ENCODE data around the gene EBLN1.
"Not testable (repeated sequence)": the region's sequence is repeated elsewhere in the genome, so short reads cannot be mapped to it uniquely, and the experiment has no call there.

The EBLN1 gene

DNA sequence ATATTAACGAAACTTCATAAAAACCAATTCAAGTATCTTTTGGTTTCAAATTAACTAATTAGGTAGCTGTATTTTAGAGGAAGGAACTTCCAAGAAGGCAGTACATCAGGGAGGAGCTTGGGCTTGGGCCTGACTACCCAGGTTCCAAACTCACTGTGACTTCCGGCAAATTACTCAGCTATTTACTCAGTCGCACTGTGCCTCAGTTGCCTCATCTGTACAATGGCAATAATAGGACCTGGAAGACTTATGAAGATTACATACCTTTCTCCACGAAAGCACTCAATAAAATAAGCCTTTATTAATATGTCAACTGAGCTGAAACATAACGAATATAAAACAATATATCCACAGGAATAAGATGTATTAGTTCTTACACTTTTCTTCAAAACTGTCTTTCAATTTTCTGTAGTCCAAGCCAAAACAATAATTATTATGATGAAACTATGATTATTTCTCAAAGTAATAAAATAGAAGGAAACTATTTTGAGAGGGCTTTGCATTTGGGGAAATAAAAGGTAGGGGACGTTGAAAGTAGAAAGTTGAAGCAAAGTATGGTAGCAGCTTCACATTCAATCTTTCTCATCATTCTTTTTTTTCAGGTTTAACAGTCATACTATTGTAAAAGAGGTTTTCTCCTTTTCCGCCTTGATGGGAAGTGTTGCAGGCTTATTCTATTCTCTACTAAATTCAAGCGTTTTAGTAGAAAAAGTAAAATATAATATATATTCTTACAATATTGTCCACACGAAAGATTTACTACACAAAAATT lies 10.5 kb upstream of the EBLN1 start:
- DNase-seq (ENCODE audit: low spot score) = no peak

DNA sequence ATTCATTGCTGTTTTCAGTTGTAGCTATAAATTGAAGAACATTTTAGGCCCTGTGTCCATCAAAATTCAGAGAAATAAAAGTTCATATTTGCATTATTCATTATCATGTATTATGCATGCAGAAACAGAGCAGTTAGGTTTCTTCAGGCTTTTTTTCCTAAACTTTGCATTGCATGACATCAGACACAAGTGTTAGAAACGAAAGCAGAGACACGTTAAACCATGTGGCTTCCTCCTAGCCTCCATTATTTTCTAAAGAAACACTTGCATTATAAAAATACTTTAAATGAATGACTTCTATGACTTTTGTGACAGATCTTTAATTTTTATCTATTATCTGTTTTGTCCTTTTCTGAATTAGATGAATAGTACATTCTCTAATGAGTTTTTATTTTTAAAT lies 8.8 kb upstream of the EBLN1 start:
- no peak for DNase-seq (ENCODE audit: low spot score)

DNA sequence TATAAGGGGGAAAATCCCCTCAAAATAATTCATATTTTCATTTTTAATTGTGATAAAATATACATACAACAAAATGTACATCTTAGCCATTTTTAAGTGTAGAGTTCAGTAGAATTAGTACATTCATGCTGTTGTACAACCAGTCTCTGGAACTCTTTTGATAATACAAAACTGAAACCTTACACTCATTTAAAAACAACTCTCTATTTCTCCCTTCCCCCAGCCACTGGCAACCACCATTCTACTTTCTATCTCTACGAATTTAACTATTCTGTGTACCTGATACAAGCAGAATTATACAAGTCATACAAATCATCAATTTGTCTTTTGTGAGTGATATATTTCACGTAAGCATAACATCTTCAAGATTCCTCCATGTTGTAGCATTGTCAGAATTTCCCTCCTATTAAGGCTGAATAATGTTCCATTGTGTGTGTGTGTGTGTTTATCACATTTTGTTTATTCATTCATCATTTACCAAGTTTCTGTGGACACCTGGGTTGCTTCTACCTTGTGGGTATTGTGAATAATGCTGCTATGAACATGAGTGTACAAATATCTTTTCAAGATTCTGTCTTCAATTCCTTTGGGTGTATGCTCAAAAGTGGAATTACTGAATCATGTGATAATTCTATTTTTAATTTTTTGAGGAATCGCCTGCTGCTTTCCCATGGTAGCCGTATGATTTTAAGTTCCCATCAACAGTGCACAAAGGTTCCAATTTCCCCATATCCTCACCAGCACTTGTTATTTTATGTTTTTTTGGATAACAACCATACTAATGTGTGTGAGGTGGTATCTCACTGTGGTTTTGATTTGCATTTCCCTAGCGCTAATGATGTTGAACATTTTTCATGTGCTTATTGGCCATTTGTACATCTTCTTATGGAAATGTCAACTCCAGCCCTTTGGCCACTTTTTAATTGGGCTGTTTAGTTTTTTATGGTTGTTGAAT lies 4.7 kb upstream of the EBLN1 start:
- DNase-seq (ENCODE audit: low spot score) = no peak

DNA sequence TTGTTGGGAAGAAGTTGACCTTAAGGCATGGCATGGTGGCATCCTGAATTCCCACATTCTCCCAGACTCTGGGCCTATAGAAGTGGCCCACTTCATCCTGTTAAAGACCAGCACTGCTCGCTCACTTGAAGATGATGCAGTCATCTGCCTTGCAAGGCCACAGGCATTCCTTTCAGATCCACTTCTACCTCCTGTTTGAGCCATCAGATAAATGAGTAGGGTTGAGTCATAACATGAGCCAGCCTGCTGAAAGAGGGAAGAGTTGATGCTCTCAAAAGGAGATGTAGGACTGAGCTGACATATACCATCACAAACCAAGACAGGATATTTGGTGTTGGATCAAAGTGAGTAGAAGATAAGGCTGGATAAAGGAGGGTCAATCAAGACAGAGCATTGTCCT lies 1.5 kb upstream of the EBLN1 start:
- DNase-seq (ENCODE audit: low spot score) = no peak

DNA sequence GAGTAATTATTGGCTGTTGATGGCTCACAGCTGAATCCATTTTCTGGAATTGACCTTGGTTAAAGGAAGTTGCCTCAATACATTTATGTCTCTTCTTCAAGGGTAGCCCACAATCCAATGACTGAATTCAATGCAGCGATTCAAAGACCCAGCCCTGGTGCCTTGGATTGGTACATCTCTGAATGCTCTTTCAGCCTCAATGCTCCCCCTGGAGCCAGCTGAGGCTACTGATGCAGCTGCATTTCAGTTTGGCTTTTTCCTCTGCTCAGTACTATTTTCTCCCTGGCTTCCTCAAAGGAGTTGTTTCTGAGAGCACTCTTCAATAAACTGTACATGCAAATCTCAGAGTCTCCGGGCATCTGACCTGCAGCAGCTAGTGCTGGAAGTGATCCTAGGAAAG lies 633 bp upstream of the EBLN1 start:
- DNase-seq (ENCODE audit: low spot score) = no peak

DNA sequence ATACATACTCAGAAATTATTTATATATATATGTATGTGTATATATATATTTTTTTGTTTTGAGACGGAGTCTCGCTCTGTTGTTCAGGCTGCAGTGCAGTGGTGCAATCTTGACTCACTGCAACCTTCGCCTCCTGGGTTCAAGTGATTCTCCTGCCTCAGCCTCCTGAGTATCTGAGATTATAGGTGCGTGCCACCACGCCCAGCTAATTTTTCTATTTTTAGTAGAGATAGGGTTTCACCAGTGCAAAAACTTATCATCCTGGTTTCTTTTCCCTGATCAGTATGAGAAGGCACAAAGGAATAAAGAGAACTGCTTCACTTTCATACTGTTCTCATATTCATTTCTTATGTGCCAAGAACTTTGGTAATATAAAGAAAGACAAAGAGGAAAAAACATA lies 731 bp downstream of the EBLN1 start:
- DNase-seq (ENCODE audit: low spot score) = not testable (repeated sequence)

DNA sequence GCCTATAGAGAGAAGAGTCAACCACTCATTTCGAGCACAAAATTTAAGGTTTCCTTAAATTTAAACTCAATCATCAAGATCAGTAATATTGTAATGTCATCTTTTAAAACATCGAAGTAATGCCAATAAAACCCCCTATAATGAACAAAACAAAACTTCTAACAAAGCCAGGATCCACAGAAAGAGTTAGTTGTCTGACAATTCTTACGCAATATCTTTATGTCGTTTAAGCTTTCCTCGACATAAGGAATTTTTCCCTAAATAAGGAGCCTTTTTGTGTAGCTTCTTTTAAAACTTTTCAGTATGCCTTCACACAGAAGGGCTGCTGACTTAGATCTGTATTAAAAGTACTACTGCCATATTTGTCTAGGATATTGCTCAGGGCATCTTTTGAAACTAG lies 7.5 kb downstream of the EBLN1 start:
- no peak for DNase-seq (ENCODE audit: low spot score)

DNA sequence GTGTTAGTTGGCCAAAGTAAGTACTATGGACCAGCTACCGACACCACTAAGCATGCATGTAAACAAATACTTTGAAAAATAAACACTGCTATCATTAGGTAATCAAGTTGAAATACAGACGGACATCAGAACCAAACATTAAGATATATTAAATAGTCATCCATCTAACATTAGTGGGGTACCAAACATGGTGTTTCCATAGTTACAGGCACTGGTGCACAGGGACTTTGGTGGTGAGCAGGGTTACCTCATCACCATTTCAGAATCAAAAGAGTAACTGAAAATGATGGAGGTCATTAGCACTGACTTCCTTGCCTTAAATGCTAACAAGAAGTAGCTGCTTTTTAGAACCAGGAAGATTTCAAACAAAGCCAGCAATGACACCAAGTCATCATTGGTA lies 23.9 kb downstream of the EBLN1 start:
- DNase-seq (ENCODE audit: low spot score) = no peak

DNA sequence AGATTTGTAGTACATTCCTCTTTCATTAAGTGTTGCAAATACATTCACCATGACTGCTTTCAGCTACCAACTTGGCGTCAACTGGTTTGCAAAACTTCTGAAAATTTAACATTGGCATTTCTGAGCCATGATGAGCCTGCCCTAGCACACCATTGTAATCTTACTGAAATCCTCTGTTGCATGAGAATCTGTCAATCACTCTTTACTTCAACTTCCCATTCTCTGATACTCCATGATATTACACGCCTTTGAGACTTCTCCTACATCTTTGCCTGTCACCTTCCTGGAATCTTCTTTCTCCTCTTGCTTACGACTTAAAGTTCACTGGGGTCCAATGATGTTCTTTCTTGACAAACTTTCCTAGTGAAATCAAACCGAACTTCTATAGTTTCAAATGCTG lies 32.2 kb downstream of the EBLN1 start:
- no peak for DNase-seq (ENCODE audit: low spot score)

DNA sequence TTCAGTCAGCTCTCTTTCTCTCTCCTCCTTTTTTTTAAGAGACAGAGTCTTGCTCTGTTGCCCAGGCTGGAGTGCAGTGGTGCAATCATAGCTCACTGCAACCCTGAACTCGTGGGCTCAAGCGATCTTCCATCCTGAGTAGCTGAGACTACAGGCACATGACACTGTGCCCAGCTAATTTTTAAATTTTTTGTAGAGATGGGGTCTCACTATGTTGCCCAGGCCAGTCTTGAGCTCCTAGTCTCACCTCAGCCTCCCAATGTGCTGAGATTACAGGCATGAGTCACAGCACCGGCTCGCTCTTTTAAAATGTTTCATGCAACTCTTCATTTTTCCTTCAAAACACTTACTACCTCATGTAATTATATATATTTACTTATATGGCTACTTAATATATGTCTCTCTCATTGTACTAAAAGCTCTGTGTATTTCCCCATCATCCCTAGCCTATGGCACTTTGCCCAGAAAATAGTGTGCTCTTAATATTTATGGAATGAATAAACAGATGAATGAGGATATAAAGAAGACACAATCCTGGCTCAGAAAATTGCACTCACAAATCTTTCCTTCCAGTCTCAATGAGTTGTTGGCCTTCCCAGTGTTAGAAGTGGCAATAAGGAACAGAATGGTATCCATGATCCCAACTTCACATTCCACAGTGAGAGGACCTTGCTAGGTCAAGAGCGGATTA lies 33.9 kb downstream of the EBLN1 start:
- DNase-seq (ENCODE audit: low spot score) = no peak

DNA sequence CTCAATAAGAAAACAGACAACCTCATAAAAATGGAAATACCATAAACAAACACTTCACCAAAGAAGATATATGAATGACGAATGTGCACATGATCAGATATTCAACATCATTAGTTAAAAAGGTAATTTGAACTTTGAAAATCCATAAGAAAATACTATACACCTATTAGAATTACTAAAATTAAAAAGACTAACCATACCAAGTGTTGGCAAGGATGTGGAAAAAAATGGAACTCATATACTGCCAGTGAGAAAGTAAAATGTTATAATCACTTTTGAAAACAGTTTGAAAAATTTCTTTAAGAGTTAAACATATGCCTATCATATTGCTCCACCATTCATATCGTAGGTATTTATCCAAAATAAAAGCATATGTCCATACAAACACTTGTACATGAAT lies 37.1 kb downstream of the EBLN1 start:
- no peak for DNase-seq (ENCODE audit: low spot score)

DNA sequence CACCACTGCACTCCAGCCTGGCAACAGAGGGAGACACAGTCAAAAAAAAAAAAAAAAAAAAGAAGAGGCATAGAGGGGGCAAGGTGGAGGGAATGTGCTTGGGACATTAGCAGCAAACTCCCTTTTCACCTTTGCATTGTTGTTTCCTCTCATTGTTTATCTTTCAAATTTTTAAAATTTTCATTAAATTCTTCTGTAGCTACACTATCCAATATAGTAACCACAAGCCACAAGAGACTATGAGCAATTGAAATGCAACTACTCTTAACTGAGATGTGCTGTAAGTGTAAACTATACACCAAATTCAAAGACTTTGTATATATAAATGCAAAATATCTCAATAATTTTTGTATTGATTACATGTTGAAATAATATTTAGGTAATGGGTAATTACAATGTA lies 43.4 kb downstream of the EBLN1 start:
- no peak for DNase-seq (ENCODE audit: low spot score)

DNA sequence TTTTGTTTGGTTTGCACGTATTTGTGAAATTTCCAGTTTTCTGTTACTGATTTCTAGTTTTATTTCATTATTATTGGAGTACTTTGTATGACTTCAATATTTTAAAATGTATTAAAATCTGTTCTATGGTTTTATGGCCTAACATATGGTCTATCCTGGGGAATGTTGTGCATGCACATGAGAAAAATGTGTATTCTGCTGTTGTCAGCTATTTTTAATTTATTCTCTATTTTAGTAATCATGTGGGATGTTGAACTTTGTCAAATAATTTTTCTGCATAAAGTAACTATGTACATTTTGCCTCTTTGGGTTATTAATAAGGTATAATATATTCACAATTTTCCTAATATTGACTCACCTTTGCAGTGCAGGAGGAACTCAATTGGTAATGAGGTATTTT lies 46.7 kb downstream of the EBLN1 start:
- no peak for DNase-seq (ENCODE audit: low spot score)

DNA sequence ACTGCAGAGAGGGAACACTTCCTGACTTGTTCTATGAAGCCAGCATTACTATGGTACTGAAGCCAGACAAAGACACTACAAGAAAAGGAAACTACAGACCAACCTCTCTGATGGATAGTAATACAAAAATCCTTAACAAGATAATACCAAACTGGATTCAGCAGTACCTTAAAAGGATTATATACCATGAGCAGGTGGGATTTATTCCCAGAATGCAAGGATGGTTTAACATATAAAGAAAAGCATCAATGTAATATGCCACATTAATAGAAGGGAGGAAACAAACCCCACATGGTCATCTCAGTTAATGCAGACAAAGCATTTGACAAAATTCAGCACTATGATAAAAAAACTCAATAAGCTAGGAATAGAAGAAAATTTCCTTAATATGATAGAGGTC lies 47.2 kb downstream of the EBLN1 start:
- DNase-seq (ENCODE audit: low spot score) = no peak

DNA sequence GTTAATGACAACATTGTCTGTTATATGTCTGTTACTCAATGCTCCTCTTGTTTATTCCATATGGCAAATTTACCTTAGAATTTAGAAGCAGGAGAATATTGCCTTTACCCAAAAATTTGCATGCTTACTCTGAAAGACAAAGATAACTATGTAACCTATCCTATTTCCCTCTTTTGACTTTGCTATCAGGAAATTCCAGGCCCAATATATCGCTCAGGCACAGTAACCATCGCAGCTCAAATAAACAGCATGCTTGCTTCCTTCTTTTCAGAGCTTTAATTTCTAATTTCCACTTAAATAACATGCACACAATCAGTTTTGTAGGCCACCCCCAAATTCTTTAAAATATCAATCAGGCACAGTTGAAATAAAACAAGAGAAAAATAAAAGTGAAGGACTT lies 57.8 kb downstream of the EBLN1 start:
- no peak for DNase-seq (ENCODE audit: low spot score)

DNA sequence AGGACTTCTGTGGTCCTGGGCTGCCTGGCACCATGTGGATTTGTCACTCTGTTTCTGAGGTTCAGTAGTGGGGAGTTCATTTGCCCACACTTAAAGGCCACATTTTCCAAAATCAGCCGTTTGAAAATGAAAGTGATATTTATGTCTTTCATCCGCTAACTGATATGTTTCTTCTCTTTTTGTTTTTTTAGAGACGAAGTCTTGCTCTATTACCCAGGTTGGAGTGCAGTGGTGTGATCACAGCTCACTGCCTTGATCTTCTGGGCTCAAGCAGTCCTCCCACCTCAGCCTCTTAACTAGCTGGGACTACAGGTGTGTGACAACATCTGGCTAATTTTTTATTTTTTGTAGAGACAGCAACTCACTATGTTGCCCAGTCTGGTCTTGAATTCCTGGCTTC lies 58.6 kb downstream of the EBLN1 start:
- no peak for DNase-seq (ENCODE audit: low spot score)
